GM21786 (cell line): ENCODE results near the gene MORC2.

Source experiments
- ATAC-seq: cut with Tn5 transposase; IDR thresholded peaks from one replicate; pipeline ENCODE4 v1.9.1; 2021; ENCODE audit not compliant: unreplicated experiment

MORC2 gene

DNA sequence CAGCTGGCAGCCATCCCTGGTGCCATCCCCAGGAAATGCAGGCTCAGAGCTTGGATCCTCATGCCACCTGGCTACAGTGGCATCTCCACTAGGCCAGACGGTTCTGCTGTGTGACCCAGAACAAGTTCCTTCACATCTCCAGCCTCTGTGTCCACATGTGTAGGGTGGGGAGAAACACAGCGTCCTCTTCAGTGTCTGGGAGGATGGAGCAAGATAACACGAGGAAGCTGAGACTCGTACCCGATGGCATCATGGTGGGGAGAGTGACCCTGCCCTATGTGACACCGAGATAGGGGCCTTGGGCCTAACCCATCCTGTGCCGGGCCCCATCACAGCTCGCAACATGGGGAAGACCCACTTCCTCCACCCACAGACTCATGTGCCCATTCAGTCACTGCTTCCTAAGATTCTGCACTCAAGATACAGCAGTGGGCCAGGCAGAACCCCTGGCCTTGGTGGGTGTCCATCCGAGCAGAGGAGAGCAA is 78.5 kb downstream of the MORC2 start:
- no peak for ATAC-seq

- no peak for ATAC-seq
Measured at GRCh38 chr22:30889268-30889995, 79.1 kb downstream of the MORC2 start.

- ATAC-seq, result no peak
Measured at GRCh38 chr22:30887861-30888260, 80.7 kb downstream of the MORC2 start.

DNA sequence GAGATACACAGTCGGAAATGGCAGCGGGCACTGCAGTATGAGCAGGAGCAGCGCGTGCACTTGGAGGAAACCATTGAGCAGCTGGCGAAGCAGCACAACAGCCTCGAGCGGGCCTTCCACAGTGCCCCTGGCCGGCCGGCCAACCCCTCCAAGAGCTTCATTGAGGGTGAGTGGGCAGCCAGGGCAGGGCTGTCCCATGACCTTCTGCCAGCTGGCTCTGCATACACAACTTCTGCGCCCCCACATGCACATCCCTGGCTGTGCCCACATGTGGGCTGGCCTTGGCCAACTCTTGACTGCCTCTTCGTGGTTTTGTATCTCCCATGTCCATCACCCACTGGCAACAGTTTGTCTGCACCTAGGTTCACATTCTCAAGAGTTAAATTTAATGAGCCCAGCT is 81.1 kb downstream of the MORC2 start:
- ATAC-seq, result no peak

GRCh38 chr22:30885591-30885990 is 83.0 kb downstream of the MORC2 start:
- ATAC-seq, result no peak

DNA sequence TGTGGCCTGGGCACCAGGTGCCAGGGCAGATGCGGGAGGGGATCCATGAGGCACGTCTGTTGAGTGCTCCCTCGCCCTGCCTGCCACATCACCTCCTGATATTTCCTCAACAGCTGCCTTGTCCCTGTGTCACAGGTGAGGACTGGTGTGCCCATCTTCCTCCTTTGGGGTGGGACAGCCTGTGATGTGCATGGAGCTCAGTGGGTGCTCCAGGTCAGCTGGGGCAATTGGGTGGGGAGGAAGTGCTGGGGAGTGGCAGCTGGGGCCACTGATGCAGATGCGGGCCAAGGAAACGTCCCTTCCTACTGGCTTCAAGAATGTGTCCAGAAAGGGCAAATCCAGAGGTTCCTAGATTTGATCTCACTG is 83.6 kb downstream of the MORC2 start:
- no peak for ATAC-seq

DNA sequence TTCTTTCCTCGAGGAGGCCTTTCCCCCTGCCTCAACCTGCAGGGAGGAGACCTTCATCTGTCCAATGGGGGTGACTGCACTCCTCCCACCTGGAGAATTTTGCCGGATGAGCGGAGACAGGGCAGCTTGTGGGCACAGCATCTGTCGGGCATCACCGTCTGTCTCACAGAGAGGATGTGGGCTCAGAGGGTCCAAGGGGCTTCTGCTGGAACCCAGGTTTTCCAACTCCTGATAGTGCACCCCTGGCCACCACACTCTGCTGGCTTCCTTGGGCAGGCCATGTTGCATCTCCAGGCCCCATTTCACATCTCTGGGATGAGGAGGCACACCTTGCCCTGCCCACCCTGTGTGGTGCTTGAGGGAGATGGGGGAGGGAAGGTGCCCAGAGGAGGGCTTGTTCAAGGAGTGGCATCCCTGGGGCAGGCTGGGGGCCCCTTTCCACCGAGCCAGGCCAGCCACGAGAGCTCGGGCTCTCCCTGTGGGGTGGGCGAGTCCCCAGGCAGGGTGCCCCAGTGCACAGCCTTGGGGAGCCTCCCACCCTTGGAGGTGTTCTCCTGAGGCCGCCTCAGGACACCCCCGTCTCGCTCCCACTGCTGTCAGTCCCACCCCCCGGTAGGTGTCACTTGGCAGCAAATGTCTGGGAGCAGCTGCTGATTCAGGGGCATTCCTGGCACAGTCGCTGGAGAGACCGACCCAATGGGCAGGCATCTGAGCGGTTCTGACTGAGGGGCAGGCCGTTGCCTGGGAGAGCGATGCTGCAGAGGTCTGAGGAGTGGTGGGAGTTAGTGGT is 84.2 kb downstream of the MORC2 start:
- no peak for ATAC-seq

GRCh38 chr22:30883586-30884145 is 84.9 kb downstream of the MORC2 start:
- ATAC-seq, result no peak

GRCh38 chr22:30882974-30883533 is 85.5 kb downstream of the MORC2 start:
- no peak for ATAC-seq

DNA sequence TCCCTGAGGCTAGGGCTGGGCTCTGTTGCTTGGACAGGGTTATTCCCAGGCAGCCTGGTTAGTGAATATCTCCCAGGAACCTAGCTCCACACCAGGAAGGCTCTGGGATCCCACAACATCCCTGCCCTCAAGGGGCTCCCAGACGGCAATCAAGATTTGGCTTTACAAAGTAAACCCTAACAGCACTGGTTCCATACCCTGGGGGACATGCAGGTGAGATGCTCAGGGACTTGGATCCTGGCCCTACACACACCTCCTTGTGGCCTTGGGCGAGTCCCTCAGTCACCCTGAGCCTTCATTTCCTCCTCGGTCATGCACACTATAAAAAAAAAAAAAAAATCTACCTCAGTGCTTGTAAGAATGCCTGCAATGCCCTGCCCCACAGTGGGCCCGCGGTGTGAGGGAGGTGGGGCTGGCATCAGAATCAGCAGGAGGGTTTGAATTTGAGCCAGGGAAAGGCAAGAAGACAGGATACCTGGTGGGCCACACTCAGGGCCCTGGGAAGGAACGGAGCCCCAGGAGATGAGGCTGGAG is 86.3 kb downstream of the MORC2 start:
- no peak for ATAC-seq

DNA sequence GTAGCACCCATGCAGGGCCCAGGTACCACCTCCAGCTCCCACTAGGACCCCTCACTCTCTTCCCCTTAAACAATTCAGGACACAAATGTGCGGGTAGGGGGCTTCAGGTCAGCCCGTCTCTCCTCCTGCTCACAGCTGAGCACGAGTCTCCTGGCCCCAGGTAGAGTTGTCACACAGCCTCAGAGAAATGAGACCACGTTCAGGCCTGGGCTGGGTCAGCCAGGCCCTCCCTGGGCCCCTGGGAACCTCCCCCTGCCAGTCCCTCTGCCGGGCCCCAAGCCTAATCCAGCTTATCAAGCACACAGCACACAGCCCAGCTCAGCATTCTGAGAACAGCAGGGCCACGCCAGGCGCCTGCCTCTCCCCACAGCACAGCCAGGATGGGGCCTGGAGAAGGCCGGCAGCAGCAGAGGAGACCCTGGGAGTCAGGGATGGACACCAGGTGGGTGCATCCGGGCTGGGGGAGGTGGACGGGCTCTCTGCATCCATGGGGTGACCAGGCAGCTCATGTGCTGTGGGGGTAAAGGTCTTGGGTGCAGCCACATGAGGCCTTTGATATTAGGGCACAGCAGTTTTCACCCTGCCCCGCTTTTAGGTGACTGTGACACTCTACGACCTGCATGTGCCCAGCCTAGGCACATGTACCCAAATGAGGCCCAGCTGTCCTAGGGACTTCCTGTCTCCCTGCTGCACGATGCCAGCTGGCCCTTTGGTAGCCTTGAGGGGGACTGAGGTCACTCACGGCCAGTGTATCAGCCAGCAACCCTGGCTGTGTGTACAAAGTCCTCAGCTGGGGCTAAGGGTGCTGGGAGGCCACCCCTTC is 87.0 kb downstream of the MORC2 start:
- no peak for ATAC-seq

DNA sequence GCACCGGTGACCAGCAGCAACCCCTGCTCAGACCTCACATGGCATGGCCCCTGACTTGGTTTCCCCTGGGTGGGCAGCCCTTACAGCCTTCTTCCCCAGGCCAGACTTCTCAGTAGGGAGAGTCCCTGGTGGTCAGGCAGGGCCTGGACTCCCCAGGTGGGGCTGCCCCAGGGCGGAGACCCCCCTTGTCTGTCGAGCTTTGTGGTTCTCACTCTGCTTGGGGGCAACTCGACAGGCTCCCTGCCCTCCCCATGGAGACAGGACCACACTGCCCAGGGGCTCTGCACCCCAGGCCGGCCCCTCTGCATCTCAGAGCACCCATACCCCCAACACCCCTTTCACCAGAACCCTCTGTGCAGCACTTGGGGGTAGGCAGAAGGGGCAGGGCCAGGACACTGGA is 87.7 kb downstream of the MORC2 start:
- ATAC-seq, result no peak

GRCh38 chr22:30880181-30880601 is 88.4 kb downstream of the MORC2 start:
- no peak for ATAC-seq

- ATAC-seq, result no peak
Measured at GRCh38 chr22:30879415-30879797, 89.2 kb downstream of the MORC2 start.

GRCh38 chr22:30878516-30879414 is 89.8 kb downstream of the MORC2 start:
- no peak for ATAC-seq

DNA sequence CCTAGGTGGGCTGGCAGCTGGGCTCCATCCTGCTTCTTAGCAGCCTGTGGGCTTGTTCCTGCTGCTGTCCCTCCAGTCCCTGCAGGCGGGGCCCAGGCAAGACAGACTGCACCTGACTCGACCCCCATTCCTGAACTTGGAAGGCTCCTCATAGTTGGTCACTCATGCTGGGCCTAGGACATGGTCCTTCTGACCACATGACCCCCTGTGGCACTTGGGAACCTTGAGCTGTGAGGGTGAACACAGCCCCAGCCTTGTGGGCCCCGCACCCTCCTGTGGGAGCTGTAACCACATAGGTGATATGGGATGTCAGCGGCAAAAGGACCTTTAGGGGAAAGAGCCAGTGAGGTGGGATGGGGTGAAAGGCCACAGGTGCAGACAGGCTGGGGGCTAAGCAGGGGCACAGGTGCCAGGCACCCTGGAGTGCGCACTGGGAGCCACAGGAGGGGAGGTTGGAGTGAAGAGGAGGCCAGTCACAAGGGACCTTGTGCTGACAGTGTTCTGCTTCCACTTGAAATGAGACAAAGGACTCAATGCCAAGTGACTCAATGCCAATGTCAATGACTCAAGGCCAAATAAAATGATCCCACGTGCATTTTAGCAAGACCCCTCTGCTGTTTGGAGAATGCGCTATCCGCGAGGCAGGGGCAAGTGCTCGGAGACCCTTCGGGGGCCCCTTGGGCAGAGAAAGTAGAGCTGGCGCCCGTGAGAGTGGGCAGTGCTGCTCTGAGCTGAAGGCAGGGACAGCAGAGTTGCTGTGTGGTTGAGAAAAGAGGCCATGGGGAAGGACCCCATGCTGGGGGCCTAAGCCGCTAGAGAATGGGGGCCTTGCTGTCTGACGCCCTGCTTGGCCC is 90.7 kb downstream of the MORC2 start:
- no peak for ATAC-seq

DNA sequence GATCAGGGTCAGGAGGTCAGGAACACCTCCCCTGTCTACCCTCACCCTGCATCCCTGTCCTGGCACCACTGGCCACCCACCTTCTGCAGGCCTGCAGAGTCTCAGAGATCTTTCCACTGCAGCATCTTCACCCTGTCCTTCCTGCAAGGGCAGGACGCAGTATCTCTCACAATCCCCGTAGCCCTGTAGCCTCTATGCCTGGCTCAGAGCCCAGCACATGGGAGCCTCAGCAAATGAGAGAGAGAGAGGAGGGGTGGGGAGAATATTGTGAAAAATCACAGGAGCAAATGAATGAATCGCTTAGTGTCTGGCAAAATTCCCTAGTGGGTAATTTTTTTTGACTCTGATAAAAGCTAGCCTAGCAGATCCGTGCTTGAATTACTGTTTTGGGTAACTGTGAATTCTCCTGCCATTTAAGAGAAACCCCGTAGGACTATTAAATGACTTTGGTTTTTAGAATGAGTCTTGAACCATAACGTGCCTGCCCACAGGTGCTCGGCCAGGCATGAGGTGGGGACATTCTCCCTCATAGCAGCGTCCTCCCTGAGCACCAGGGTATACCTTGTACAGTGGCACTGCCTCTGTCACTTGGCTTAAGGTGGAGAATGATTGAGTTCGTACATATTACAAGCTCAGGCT is 91.5 kb downstream of the MORC2 start:
- no peak for ATAC-seq

GRCh38 chr22:30876221-30876751 is 92.3 kb downstream of the MORC2 start:
- no peak for ATAC-seq
